ENCODE data around the gene EDEM1. TPM values are rescaled to one million over a fixed set of nuclear protein-coding genes. Genes with fewer than 3 reads are reported as not detected.

Gene EDEM1
- total and polyA plus RNA-seq, 10 of the 15 experiments (the other 5 are each of a cell fraction or from before 2014, with no cell fraction given), result 18.9 to 138 (median 57.5) TPM

GRCh38 chr3:5187920-5188418 lies 462 bp downstream of the EDEM1 start (continued):
- TF ChIP-seq CBFB (IDR thresholded peaks at IDR 0.05; ENCODE audit: low read depth) (no peak), NFYB (IDR thresholded peaks at IDR 0.05; ENCODE audit: insufficient read depth, low read depth, low read length) (no peak), MTA2 (IDR thresholded peaks at IDR 0.05; ENCODE audit: low read depth) (no peak), SUPT20H (IDR thresholded peaks at IDR 0.05; ENCODE audit: borderline replicate concordance, control insufficient read depth, low read depth, low read length) (no peak), ZNF592 (IDR thresholded peaks at IDR 0.05) (no peak), POLR2AphosphoS2 (IDR thresholded peaks at IDR 0.05; ENCODE audit: low read depth, low read length) (no peak), ATF7 (IDR thresholded peaks at IDR 0.05; ENCODE audit: low read depth) (no peak), SREBF2 (IDR thresholded peaks at IDR 0.05; ENCODE audit: low read length) (no peak), MEF2B (IDR thresholded peaks at IDR 0.05; ENCODE audit: partially characterized antibody, poor library complexity, severe bottlenecking) (no peak), FOXK2 (IDR thresholded peaks at IDR 0.05) (no peak), ZNF217 (IDR thresholded peaks at IDR 0.05) (no peak), NR2C1 (IDR thresholded peaks at IDR 0.05) (no peak), TARDBP (IDR thresholded peaks at IDR 0.05; ENCODE audit: borderline replicate concordance) (no peak), JUND (IDR thresholded peaks at IDR 0.05; ENCODE audit: low read depth, low read length) (no peak), ZNF384 (IDR thresholded peaks at IDR 0.05; ENCODE audit: borderline replicate concordance, low read depth, low read length) (no peak), ATF3 (IDR thresholded peaks at IDR 0.05; ENCODE audit: borderline replicate concordance, extremely low read depth, low read depth, low read length) (no peak), SIX5 (IDR thresholded peaks at IDR 0.05; ENCODE audit: low read depth, low read length, severe bottlenecking) (no peak), IKZF2 (IDR thresholded peaks at IDR 0.05) (no peak), FOS (IDR thresholded peaks at IDR 0.05; ENCODE audit: borderline replicate concordance, extremely low read depth, insufficient read length) (no peak), EED (IDR thresholded peaks at IDR 0.05; ENCODE audit: low read depth) (0 out of 2 replicates have a peak, but pooled peaks have one; percentile 1), HDAC2 (IDR thresholded peaks at IDR 0.05) (no peak), SMAD5 (IDR thresholded peaks at IDR 0.05; ENCODE audit: low read depth) (no peak), SREBF1 (IDR thresholded peaks at IDR 0.05; ENCODE audit: low read length) (no peak), USF2 (IDR thresholded peaks at IDR 0.05; ENCODE audit: borderline replicate concordance, low read depth, low read length) (no peak)
- TF ChIP-seq, protein P1, sequence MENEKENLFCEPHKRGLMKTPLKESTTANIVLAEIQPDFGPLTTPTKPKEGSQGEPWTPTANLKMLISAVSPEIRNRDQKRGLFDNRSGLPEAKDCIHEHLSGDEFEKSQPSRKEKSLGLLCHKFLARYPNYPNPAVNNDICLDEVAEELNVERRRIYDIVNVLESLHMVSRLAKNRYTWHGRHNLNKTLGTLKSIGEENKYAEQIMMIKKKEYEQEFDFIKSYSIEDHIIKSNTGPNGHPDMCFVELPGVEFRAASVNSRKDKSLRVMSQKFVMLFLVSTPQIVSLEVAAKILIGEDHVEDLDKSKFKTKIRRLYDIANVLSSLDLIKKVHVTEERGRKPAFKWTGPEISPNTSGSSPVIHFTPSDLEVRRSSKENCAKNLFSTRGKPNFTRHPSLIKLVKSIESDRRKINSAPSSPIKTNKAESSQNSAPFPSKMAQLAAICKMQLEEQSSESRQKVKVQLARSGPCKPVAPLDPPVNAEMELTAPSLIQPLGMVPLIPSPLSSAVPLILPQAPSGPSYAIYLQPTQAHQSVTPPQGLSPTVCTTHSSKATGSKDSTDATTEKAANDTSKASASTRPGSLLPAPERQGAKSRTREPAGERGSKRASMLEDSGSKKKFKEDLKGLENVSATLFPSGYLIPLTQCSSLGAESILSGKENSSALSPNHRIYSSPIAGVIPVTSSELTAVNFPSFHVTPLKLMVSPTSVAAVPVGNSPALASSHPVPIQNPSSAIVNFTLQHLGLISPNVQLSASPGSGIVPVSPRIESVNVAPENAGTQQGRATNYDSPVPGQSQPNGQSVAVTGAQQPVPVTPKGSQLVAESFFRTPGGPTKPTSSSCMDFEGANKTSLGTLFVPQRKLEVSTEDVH (IDR thresholded peaks at IDR 0.05; ENCODE audit: low read depth, partially characterized antibody), result no peak

Data from GM12878 (cell line).